HG03196 (cell line): Measurements from ENCODE around the gene RPL38.
"Not testable (repeated sequence)": the region's sequence is repeated elsewhere in the genome, so short reads cannot be mapped to it uniquely, and the experiment has no call there.

ENCODE experiments used
- ATAC-seq: cut with Tn5 transposase; IDR thresholded peaks from one replicate; pipeline ENCODE4 v1.9.1; 2021; ENCODE audit not compliant: unreplicated experiment

Gene RPL38

GRCh38 chr17:74183411-74183810 is 20.1 kb upstream of the RPL38 start:
- no peak for ATAC-seq

DNA sequence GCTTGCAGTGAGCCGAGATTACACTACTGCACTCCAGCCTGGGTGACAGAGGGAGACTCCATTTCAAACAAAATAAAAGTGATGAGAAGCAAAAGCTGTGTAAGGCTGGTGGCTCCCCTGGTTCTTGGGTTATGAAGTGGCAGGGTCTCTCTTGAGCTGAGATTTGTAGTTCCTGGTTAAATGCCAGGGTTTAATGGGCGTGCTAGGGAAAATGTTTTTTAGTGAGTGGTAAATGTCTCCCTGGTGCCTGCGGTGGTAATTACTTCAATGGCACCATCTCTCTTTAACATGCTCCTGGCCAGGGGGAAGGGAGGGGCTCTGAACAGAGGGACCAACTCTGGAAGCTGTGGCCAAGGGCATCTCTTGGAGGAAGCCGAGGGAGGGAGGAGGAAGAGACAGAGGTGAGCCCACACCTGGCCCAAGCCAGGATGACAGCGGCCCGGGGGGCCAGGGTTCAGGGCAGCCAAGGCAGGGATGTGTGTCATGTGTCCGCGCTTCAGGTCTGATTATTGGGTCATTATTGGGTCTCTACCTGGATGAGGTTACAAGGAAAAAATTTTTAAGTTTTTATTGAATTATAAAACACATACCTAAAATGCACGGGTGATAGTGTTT is 17.8 kb upstream of the RPL38 start:
- no peak for ATAC-seq

GRCh38 chr17:74186498-74186897 is 17.0 kb upstream of the RPL38 start:
- no peak for ATAC-seq

DNA sequence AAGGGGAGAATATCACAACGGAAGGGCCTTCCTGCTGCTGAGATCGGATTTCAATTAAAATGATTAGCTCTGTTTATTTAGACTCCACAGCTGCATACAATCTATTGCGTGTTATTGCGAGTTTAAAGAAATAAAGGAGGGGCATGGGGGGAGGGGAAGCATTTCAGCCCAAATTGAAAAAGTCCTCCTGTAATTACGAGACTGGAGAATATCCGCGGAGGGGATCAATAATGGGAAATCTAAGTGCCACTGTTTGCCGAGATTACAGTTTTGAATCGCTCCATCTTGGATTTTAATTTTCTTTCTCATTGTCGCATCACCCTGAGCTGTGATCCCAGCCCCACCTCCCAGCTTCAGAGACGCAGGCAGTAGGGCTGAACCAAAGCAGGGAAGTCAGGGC is 15.7 kb upstream of the RPL38 start:
- ATAC-seq, result no peak

DNA sequence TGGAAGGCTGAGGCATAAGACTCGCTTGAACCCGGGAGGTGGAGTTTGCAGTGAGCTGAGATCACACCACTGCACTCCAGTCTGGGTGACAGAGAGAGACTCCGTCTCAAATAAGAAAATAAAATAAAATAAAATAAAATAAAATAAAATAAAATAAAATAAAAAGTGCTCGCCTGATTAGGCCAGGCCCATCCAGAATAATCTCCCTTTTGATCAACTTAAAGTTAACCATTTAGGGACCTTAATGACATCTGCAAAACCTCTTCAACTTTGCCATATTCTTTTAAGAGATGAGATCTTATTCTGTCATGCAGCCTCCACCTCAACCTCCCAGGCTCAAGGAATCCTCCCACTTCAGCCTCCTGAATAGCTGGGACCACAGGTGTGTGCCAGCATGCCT is 14.8 kb upstream of the RPL38 start:
- not testable (repeated sequence) for ATAC-seq

DNA sequence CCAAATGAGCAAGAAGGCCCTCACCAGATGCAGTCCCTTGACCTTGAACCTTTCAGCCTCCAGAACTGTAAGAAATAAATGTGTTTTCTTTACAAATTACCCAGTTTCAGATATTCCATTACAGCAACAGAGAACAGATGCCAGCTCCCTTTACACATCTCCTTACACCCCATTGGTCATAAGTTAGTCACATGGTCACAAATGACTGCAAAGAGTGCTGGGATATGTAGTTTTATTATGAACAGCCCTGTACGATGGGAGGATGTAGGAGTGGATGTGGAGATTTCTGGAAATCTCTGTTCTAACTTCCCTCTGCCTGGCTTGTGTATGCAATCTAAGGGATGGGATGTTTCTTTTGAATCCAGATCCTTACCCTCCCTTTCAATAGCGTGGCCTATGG is 13.3 kb upstream of the RPL38 start:
- ATAC-seq, result no peak

DNA sequence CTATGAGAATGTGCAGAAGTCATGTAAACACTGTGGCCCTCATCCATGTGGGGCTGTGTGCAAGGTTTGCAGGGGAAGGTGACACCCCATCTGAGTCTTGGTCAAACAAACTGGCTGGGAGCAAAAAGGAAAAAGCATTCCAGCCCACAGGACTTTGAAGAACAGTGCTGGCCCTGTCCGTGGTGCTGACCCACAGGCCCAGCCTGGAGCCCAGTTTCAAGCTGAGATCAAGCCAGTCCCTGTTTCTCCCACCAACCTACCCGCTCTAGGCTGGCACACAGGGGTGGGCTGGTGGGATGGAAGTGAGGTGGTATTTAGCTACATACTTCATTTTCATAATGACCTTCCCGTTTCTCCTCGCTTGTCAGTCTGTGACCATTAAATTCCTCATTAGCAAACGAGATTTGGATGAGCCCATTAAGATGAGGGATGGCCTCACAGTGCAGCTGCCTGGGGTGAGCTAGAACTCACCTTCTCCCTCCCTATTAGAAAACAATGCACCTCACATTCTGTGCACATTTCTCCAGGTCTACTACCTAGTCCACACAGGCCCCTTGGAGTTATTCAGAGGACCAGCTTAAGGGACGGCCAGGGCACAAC is 12.6 kb upstream of the RPL38 start:
- no peak for ATAC-seq

DNA sequence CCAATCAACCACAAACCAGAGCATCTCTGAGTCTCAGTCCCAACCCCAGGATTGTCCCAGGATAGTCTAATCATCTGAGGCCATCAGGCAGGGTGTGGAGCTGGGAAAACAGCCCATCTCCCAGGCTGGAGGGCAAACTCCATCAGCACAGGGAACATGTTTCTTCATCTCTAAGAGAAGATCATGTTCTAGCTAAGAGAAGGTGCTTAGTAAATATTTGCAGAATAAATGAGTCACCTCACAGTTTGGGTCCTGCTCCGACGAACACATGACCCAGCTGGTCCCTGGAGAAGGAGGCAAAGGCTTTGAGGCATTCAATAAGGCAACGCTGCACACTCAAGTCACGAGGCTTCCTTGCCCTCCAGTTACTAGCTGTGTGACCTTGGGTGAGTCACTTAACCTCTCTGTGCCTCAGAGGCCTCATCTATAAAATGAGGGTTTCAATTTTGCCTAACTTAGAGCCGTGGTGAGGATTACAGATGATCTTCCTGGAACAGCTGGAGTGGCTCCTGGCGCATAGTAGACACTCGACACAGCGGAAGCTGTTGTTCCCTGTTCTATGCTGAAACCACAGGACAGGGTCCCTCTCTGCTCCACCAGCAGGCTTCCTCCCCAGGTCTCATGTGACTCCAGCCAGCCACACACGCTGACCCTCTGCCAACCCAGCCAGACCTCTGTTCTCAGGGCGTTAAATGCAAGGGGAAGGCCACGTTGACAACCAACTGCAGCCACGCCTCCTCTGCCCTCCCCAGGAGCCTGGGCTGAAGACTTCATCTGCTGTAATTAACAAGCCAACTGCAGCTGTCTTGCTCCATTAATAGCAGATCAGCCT is 10.3 kb upstream of the RPL38 start:
- peak; percentile 39 for ATAC-seq

DNA sequence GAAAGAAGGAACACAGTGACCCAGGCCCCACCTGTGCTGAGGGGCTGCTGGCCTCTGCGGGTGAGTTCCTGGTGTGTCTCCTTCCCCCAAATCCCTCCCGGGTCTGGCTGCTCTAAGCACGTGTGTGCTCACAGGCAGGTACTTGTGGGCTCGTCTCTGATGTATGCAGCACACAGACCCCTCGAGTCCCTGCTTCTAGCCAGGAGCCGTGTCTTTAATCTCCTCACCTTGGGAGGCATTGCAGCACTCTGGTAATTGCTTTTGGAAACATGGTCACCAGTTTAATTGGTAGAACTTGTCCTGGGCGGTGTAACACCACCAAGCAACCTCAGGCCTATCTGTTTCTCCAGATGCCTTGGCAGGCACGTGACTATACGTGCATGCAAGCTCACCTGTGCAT is 8.8 kb upstream of the RPL38 start:
- no peak for ATAC-seq

- ATAC-seq, result no peak
These were observed 6.7 kb upstream of the RPL38 start for GRCh38 chr17:74196541-74197317.

GRCh38 chr17:74197801-74198200 is 5.7 kb upstream of the RPL38 start:
- no peak for ATAC-seq

DNA sequence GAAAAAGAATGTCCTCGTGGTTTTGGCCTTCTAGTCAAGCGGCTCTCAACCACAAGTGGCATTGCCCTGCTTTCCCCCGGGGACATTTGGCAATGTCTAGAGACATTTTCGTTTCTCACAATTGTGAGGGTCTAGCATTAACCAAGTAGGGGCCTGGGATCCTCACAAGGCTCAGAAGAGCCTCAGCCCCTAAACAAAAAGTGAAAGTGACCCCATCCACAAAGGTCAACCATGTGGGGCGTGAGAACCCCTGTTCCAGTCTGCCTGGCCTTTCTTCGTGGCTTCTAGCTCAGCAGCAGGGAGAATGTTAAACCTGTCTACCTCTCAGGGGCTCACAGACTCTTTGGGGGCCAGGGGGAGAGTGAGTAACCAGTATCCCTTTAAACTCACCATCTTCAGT is 4.8 kb upstream of the RPL38 start:
- no peak for ATAC-seq

DNA sequence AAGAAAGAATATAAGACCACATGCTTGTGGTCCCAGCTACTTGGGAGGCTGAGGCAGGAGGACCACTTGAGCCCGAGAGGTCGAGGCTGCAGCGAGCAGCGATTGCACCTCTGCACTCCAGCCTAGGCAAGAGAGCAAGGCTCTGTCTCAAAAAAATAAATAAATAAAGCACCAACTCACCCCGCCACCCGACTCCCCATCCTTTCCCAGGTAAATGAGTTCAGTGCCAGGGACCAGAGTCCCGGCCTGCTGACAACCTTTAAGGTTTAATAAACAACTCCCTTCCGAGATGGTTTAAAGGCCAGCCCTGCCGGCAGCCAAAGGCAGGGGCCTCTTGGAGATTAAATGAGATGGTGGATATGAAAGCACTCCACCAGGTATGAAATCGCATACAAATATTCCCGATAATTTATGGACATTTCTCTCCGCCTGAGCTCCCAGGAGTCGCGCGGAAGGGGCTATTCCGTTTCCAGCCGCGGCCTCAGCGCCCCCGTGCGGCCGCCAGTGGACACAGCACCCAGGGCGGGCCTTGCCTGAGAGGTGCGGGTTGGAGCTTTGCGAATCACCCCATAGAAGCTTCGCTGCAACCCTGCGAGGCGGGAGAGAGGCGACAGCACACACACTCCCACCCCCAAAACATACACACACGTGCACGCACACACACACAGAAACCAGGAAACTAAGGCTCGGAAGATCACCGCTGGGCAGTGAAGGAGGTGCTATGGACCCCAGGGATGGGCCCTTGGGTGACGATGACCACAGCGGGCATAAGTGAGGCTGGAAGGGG is 4.0 kb upstream of the RPL38 start:
- no peak for ATAC-seq

DNA sequence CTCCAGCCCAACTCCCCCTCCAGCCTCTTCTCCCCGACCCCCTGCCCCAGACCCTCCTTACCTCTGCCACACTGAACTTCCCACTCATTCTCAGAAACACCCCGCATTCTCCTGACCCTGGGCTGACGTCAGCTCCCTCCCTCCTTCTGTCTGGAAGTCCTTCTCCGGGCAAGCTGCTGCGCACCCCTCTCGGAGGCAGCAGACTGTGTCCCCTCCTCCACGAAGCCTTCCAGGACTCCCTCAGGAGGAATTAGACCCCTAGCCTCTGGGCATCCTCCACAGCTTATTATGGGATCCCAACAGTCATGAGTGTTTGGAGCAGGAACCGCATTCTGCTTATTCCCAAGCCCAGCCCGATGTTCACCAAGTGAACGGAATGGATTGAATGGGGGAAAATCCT is 3.4 kb upstream of the RPL38 start:
- no peak for ATAC-seq

DNA sequence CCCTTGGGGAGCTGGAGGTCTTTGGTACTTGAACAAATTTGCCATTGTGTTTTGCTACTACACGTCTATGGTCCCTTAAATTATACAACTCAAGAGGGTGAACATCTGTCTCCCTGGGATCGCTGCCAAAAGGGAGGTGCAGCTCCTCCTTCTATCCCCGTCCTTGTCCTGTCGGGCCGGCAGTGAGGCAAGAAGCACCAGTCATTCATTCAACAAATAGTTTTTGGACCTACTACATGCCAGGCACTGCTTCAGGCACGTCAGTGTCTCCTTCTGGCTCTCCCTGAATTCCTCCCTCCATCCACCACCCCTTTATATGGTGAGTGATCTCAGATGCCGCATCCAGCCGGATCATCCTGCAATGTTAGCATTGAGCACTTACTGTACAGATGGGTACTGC is 2.2 kb upstream of the RPL38 start:
- no peak for ATAC-seq

GRCh38 chr17:74201948-74202347 is 1.5 kb upstream of the RPL38 start:
- no peak for ATAC-seq

GRCh38 chr17:74202938-74203337 is 540 bp upstream of the RPL38 start:
- ATAC-seq, result no peak

DNA sequence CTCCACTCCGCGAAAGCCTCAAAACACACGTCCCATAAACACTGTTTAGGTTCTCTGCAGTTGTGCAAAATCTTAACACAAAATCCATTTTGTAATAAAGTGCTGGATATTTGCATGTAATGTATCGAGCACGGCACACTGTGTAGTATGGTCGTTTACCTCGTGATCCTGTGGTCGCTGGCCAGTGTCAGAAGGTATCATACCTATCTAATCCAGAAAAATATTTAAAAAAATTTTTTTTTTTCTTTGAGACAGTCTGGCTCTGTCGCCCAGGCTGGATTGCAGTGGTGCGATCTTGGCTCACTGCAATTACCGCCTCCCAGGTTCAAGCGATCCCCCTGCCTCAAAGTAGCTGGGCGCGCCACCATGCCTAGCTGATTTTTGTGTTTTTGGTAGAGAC is 996 bp downstream of the RPL38 start:
- ATAC-seq, result no peak

DNA sequence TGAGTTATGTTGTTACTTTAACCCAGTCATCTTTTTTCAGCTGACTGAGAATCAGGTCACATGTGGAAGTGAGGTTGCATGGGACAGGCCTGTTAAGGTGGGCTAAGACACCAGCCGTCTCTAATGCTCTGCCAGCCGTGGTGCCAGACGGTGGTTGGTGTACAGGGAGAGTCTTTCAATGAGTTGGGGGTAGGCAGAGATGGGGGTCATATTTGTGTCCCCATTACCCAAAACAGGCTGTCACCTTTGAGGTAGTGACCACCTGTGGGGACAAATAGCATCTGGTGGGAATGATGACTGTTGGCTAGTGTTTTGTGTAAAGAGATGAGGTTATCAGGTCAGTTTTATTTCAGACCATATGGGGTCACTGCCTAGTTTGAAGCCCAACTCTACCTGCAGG is 1.8 kb downstream of the RPL38 start:
- ATAC-seq, result no peak

- ATAC-seq, result no peak
These were observed 2.9 kb downstream of the RPL38 start for GRCh38 chr17:74206332-74206818.
